T47D (cell line): Measurements from ENCODE around the gene CABP2.
"Not testable (repeated sequence)": the region's sequence is repeated elsewhere in the genome, so short reads cannot be mapped to it uniquely, and the experiment has no call there.

Source experiments
- DNase-seq, 2 experiments: peaks; one replicate each; pipeline versions ENCODE4 v3.0.0 to v3.0.0-alpha.2; 2011 to 2012; ENCODE audit warnings: low read depth in 1 of 2, low spot score in 1 of 2
- JUND ChIP-seq: IDR thresholded peaks from 2 replicates; pipeline ENCODE4 v1.6.1; 2012; ENCODE audit warnings: low read depth
- in situ Hi-C: cut with HindIII; loops from 2 replicates; pipeline ENCODE4 v1.10.0; 2016; ENCODE audit warnings: low sequenced_read_pairs, low pct_unique_long_range_greater_than_20kb

Gene CABP2

DNA sequence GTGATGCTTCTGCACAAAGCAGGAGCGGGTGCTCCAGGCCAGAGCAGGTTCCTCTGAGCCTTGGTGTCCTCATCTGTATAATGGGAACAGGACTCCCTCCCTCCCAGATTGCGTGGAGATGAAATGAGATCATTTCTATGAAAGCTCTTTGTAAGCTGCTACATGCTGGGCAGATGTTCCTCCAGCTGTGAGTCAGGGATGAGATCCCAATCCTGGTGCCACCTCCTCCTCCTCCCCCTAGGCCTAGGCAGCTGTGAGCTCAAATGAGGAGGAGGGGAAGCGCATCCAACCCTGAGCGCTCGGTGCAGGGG is 7.0 kb upstream of the CABP2 start:
- in situ Hi-C loops = no loop called here
- TF ChIP-seq JUND = no peak

DNA sequence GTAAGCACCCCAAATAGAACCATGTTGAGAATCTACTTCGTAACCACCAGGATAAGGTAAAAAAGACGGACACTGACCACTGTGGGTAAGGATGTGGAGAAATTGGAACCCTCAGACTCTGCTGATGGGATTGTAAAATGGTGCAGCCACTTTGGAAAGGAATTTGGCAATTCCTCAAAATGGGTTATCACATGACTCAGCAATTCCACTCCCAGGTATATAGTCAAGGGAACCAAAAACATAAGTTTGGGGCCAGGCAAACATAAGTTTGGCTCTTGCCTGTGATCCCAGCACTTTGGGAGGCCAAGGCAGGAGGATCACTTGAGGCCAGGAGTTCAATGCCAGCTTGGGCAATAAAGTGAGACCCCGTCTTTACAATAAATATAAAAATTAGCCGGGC is 5.1 kb upstream of the CABP2 start:
- no peak for TF ChIP-seq JUND
- in situ Hi-C loops = no loop called here
- no peak for DNase-seq

More for the DNA sequence above, 7.0 kb upstream of the CABP2 start:
- no peak for DNase-seq

DNA sequence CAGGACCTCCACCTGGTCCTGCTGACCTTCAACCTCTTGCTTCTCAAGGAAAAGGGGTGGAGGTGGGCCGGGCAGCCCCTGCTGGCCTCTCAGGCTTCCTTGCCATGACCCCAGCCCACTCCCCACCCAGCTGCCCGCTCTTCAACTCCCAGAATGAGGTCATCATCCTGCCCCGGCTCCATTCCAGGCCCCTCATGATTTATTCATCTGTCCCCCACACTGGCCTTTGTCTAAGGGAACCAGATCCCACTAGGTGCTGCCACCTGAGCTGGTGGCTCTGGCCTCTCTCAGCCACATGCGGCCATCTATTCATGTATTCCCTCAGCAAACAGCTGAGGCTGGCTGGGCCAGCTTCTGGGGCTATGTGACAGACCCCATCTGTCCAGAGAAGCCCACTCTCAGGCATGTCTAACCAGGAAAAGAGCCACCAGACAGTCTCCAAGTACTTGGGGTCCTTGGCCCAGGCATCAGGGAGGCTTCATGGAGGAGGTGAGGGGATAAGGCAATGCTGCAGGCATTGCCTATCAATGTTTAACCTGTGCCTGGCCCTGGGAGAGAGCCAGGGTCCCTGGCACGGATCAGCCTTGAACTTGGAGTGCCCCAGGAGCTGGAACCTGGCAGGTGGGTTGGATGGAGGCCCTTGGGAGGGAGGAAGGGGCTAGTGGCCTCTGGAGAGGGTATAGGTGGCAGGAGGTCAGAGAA is 2.2 kb upstream of the CABP2 start:
- TF ChIP-seq JUND = no peak
- no peak for DNase-seq
- in situ Hi-C loops = no loop called here

DNA sequence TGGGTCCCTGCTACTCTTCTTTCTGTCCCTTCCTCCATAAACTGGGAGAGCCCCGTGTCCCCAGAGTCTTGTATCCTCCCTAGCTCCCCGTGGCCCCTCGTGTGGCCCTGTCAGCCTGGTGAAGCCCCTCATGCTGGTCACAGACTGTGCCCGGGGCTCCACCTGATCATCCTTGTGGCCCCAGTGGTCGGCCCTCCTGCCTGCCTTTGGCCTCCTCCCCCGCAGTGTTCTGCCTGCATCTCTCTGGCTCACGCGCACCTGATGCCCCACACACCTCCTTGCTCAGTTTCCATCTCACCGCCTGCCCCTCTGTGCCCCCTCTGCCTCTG is 1.2 kb upstream of the CABP2 start:
- TF ChIP-seq JUND = no peak
- in situ Hi-C loops = no loop called here
- no peak for DNase-seq

DNA sequence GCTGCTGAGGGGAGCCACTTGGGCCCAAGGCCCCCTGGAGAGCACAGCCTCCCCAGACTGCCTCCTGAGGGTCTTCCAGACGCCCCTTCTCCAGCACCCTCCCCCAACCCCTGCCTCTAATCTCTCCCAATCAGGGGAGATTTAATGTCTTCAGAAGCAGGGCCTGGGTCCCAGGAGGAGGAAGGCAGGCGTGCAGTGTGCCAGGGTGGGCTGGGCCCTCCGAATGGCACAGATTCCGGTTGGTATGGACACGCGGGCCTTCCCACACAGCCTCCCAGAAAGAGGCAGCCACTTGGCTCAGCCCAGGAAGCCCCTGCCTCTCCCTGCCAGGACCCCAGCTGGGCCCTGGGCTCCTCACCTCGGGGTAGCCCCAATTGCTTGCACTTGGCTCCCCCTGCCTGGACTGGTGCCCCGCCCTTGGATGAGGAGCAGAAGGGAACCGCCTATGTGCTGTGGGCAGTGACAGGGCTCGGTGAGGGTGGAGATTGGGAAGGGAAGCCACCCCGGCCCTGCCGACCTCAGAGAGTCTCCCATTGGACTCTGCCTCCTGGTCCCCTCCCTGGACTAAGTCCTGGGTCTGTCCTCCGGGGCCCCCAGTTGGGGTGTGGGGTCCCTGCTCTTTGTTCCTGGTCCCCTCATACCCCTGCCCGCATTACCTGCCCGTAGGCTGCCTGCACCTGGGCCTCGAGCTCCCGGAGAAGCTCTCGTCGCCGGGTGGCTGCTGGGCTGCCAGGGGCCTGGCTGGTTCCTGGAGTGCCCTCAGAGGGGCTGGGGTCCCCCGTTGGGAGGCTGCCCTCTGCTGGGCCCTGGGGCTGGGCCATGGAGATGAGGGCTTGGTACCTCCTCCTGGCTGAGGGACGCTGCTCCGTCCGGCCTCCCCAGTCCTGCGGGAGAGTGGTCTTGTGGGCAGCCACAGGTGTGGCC is 572 bp upstream of the CABP2 start:
- in situ Hi-C loops = no loop called here
- DNase-seq = no peak
- TF ChIP-seq JUND = no peak

DNA sequence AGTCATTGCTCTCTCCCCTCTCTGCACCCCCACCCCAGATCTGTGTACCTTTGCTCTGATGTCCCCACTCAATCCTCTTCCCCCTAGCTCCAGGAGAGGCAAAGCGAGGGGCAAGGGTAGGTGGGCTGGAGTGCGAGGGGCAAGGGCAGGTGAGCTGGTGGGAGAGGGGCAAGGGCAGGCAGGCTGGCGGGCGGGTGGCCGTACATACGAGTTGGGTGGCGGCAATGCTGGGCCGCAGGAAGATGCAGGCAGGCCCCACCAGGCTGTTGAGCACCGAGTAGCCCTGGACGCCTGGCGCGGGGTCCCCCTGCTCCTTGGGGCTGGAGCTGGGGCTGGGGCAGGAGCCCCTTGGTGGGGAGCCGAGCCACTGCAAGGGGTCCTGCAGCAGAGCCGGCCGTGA is 908 bp downstream of the CABP2 start:
- DNase-seq = no peak
- no peak for TF ChIP-seq JUND
- in situ Hi-C loops = no loop called here

DNA sequence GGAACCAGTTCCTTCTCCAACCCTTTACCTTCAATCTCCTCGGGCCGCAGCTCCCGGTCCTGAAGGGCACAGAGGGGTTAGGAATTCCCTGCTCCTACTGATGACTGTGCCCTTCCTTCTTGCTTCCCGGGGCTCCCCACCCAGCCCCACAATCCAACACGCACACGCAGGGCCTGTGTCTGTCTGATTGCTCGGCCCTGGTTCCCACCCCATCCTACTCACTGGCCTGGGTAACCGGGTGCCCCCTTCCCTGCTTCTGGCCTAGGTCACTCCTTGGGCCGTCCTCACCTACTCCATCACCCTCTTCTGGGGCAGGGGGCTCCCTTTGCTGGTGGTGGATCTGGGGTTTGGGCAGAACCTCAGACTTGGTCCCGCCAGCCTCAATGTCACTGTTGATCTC is 1.3 kb downstream of the CABP2 start:
- no peak for TF ChIP-seq JUND
- in situ Hi-C loops = no loop called here
- no peak for DNase-seq

DNA sequence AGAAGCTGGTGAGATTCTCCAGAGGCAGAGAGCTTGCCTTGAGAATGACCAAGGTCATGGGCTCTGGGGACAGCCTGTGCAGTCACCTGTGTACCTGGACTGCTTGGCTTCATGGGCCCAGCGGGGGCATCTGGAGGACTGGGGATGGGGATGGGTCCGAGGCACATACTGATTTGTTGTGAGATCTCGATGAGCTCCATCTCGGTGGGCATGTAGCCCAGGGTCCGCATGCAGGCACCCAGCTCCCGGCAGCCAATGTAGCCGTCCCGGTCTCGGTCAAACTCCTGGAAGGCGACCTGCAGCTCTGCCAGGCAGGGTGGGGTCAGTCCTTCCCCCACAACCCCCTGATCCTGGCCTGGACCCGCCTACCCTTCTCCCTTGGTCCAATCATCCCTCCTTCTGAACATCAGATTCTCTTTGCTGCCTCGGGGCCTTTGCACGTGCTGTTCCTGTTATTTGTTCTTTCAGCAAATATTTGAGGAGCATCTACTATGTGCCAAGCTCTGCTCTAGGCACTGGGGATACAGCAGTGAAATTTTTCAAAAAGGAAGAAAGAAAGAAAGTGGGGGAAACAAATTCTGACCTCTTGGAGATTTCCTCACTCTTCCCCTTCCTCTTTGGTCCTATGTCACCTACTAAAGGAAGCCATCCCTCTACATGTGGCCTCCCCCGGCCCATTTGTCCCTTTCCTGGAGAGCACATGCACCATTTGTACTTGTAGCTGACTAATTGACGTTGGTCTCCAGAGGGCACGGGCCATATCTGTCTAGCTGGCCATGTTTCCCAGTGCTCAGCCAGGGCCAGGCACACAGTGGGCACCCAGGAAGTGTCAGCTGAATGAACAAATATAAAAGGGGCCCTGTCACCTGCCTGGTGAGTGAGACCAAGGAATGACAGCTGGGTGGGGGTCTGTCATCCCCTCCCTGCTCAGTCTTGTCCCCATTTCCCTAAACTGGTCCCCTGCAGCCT is 2.1 kb downstream of the CABP2 start:
- peak in 1 of 2 experiments; percentile 43 for DNase-seq
- in situ Hi-C loops = no loop called here
- TF ChIP-seq JUND = no peak

DNA sequence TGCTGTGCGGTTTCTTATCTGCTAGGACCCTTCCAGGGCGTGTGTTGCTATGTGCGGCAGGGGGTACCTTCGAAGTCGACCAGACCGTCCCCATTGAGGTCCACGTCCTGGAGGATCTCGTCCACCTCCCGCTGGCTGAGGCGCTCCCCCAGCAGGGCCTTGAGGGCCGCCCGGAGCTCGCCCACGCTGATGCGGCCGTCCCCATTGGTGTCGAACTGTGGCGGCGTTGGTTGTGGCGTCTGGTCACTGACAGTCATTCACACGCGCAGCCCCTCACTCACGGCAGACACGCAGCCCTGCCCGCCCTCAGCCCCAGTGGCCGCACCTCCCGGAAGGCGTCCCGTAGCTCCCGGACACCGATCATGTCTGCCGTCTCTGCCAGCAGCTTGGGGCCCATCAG is 3.5 kb downstream of the CABP2 start:
- no peak for TF ChIP-seq JUND
- in situ Hi-C loops = no loop called here
- no peak for DNase-seq

DNA sequence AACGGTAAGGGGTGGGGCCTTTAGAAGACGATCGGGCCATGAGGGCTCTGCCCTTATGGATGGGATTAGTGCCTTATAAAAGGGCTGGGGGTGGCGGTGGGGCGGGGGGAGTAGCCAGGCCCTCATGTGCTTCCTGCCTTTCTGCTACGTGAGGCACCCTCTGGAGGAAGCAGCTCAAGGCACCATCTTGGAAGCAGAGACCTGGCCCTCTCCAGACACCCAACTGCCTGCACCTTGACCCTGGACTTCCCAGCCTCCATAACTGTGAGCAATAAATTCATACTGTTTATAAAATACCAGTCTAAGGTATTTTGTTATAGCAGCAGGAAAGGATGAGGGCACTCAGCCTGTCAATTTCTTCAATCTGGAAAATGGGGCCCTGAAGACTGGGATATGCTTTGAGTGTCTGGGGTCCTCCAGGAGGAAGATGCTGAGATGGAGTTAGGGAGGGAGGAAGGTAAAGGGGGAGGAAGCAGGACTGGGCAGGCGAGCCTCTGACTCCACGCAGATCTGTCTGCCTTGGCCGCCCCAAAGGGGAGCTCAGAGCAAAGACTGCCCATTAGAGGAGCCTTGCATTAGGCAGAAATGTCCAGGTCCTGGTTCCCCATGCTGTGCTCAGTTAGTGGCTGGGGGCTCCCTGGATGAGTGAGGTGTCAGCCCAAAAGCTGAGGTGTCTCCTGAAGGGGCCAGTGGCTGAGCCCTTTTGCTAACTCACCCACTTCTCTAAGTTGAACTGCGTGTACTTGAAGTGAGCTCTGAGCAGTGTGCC is 5.3 kb downstream of the CABP2 start:
- in situ Hi-C loops = no loop called here
- TF ChIP-seq JUND = no peak
- DNase-seq = no peak

DNA sequence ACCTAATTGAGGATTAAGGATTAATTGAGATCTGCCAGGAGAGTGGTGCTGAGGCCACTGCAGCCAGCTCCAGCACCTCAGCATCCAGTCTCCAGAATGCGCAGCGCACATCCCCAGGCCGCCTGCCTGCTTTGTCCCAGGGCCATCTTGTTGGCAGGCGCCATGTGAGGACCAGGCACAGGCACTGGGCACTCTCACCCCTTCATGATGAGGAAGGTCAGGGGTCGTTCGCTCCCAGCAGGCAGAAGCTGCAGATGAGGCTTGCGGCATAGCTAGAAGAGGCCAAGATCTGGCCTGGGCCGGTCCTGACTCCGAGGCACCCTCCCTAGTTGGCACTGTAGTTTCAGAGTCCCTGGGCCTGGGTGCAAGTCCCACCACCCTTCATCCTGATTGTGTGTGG is 6.4 kb downstream of the CABP2 start:
- TF ChIP-seq JUND = no peak
- DNase-seq = no peak
- in situ Hi-C loops = no loop called here

DNA sequence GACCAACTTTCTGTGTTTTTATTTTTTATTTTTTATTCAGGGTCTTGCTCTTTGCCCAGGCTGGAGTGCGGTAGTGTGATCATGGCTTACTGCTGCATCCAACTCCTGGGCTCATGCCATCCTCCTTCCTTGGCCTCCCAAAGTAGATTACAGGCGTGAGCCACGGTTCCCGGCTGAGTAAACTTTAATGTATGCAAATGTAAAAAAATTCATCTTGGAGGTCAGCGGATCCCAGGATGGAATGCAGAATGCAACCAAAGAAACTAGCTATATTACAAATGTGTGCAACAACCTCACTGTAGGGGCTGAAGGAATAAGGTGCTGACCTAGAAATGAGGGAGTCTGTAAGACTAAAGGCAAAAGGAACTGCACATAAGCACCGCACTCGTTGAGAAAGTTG is 9.1 kb downstream of the CABP2 start:
- TF ChIP-seq JUND = no peak
- no peak for DNase-seq
- in situ Hi-C loops = no loop called here

DNA sequence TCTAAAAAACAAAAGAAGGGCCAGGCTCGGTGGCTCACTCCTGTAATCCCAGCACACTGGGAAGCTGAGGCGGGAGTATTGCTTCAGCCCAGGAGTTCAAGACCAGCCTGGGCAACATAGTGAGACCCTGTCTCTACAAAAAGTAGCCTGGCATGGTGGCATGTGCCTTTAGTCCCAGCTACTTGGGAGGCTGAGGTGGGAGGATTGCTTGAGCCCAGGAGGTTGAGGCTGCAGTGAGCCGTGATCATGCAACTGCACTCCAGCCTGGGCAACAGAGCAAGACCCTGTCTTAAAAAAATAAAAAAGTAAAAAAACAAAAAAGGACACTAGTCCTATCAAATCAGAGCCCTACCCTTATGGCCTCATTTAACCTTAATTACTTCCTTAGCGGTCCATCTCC is 11.7 kb downstream of the CABP2 start:
- in situ Hi-C loops, DNase-seq: not testable (repeated sequence)
